K562 (cell line): Measurements from ENCODE around the gene CCDC50. TPM values are rescaled to one million over a fixed set of nuclear protein-coding genes. Genes with fewer than 3 reads are reported as not detected.

Experiments used
- ATAC-seq: fragments of 200-7000 bp; cut with Tn5 transposase; 3 replicates; pipeline ENCODE4 v1.9.1; 2020; ENCODE audit warnings: moderate library complexity
- BruUV-seq: library from RNA; stranded (reverse); fragments of 400-500 nt; replicated peaks from 2 replicates; lab custom pipeline; 2021; lab: Mats Ljungman, UMichigan
- CTCF ChIA-PET: fragments of 300-600 bp; formaldehyde crosslinking; extraction: SDS; loops from one replicate; lab custom pipeline; 2021; ENCODE audit warnings: low intra/inter-chr PET ratio; lab: Yijun Ruan, JAX
- POLR2A ChIA-PET: fragments of 300-600, 350-650 bp; sonication (Branson Sonifier 250); formaldehyde crosslinking; extraction: SDS; loops from one replicate; lab custom pipeline; 2021; ENCODE audit warnings: antibody characterized with exemption, inconsistent platforms; lab: Yijun Ruan, JAX
- DNase-seq, 4 experiments: peaks; one replicate each; pipeline versions ENCODE4 v3.0.0 to v3.0.0-alpha.2; 2011 to 2018; ENCODE audit warnings: low spot score in 3 of 4, mixed read lengths in 3 of 4; ENCODE audit errors: extremely low read depth in 1 of 4
- FAIRE-seq: peaks from 2 replicates; lab custom pipeline; 2011; peaks lifted over from hg19 to GRCh38; lab: Jason Lieb, UNC
- H2AFZ ChIP-seq: 2 replicates; pipeline ENCODE4 v1.6.0; 2011; ENCODE audit warnings: low read depth, low read length, control low read depth, inconsistent platforms
- H3K27ac ChIP-seq: fragments of 200-600 bp; 3 replicates; pipeline ENCODE4 v1.8.0; 2011; ENCODE audit warnings: low read depth, mild to moderate bottlenecking, control low read depth, inconsistent platforms, low read length, moderate library complexity, mixed read lengths; ENCODE audit errors: extremely low read depth
- H3K27me3 ChIP-seq, 2 experiments: fragments of 300-600 bp in 1 of 2; 2 replicates in 1 of 2; 3 replicates in 1 of 2; pipeline versions ENCODE4 v1.6.0 to v1.8.0; 2011; ENCODE audit warnings: inconsistent platforms in 2 of 2, low read length in 2 of 2, mild to moderate bottlenecking in 1 of 2, mixed read lengths in 1 of 2, moderate library complexity in 1 of 2; ENCODE audit not compliant: control insufficient read depth in 2 of 2, insufficient read depth in 2 of 2
- H3K36me3 ChIP-seq: fragments of 300-600 bp; 3 replicates; pipeline ENCODE4 v1.8.0; 2011; ENCODE audit warnings: mild to moderate bottlenecking, low read length, inconsistent platforms; ENCODE audit not compliant: control insufficient read depth, insufficient read depth
- H3K4me1 ChIP-seq, 2 experiments: fragments of 200-600 bp in 1 of 2; replicated peaks in 1 of 2; 2 replicates in 1 of 2; 3 replicates in 1 of 2; pipeline versions ENCODE4 v1.5.1 to v1.8.0; 2011; ENCODE audit warnings: inconsistent platforms in 2 of 2, low read length in 2 of 2, mild to moderate bottlenecking in 1 of 2, mixed read lengths in 1 of 2, moderate library complexity in 1 of 2; ENCODE audit not compliant: control insufficient read depth in 2 of 2, insufficient read depth in 2 of 2
- H3K4me2 ChIP-seq: 2 replicates; pipeline ENCODE4 v1.6.1; 2011; ENCODE audit warnings: low read length, control low read depth, inconsistent platforms, mixed read lengths; ENCODE audit not compliant: insufficient read depth
- H3K4me3 ChIP-seq: fragments of 200-600 bp; sonication (generic), shearing (Covaris generic); 2 replicates; pipeline ENCODE4 v1.5.1; 2016; ENCODE audit warnings: control low read depth, inconsistent platforms
- H3K79me2 ChIP-seq: fragments of 200-600 bp; 3 replicates; pipeline ENCODE4 v1.8.0; 2011; ENCODE audit warnings: low read length, inconsistent platforms; ENCODE audit not compliant: control insufficient read depth, insufficient read depth
- H3K9ac ChIP-seq, 2 experiments: 2 replicates each; pipeline versions ENCODE4 v1.6.0 to v1.6.1; 2011; ENCODE audit warnings: low read depth in 2 of 2, low read length in 2 of 2, control low read depth in 1 of 2, inconsistent platforms in 1 of 2, mild to moderate bottlenecking in 1 of 2, mixed read lengths in 1 of 2; ENCODE audit not compliant: insufficient read depth in 1 of 2
- H3K9me1 ChIP-seq: one replicate; pipeline ENCODE4 v1.6.0; 2011; ENCODE audit warnings: inconsistent platforms, mild to moderate bottlenecking, low read length, moderate library complexity; ENCODE audit not compliant: control insufficient read depth, insufficient read depth
- H3K9me3 ChIP-seq: replicated peaks from 2 replicates; pipeline ENCODE4 v1.5.1; 2011; ENCODE audit warnings: low read depth, low read length, inconsistent platforms; ENCODE audit not compliant: control insufficient read depth, insufficient read depth
- H4K20me1 ChIP-seq: replicated peaks from 2 replicates; pipeline ENCODE4 v1.6.1; 2011; ENCODE audit warnings: low read length, inconsistent platforms, mixed read lengths; ENCODE audit not compliant: control insufficient read depth, insufficient read depth
- GABPA ChIP-seq: fragments of 200-800 bp; sonication (Bioruptor generic); conservative IDR thresholded peaks from 2 replicates; pipeline ENCODE4 v1.6.1; 2016; ENCODE audit warnings: low read depth, missing genetic modification characterization, missing compliant biosample characterization
- GABPB2 ChIP-seq: fragments of 250-450 bp; sonication (Bioruptor Pico); conservative IDR thresholded peaks from 2 replicates; pipeline ENCODE4 v1.5.1; 2021; ENCODE audit warnings: mild to moderate bottlenecking
- HDAC8 ChIP-seq: fragments of 450-650 bp; IDR thresholded peaks from 2 replicates; pipeline ENCODE4 v1.6.1; 2016; ENCODE audit warnings: mild to moderate bottlenecking, missing genetic modification characterization, moderate library complexity, missing compliant biosample characterization
- HNRNPLL ChIP-seq: fragments of 200-400 bp; formaldehyde crosslinking; IDR thresholded peaks from 2 replicates; pipeline ENCODE4 v1.6.1; 2017; ENCODE audit warnings: low read length, low read depth, mild to moderate bottlenecking; ENCODE audit not compliant: poor library complexity, severe bottlenecking
- PURB ChIP-seq: sonication (generic); formaldehyde crosslinking; IDR thresholded peaks from 2 replicates; pipeline ENCODE4 v1.9.0; 2021; ENCODE audit warnings: low read depth, mild to moderate bottlenecking, missing genetic modification reagents
- RCOR1 ChIP-seq, 2 experiments: IDR thresholded peaks; 2 replicates each; pipeline ENCODE4 v1.6.1; 2012; ENCODE audit warnings: low read depth in 2 of 2, low read length in 2 of 2, borderline replicate concordance in 1 of 2, improper control_type of control experiment in 1 of 2
- SAFB ChIP-seq: fragments of 200-400 bp; formaldehyde crosslinking; IDR thresholded peaks from 2 replicates; pipeline ENCODE4 v1.6.1; 2017; ENCODE audit warnings: low read depth, low read length, borderline replicate concordance
- SRF ChIP-seq, 2 experiments: fragments of 250-450, 450-650 bp in 1 of 2; sonication (Bioruptor Pico) in 1 of 2; sonication (generic) in 1 of 2; formaldehyde crosslinking; IDR thresholded peaks; 2 replicates each; pipeline versions ENCODE4 v1.5.0 to v1.5.1; 2020 to 2022; ENCODE audit warnings: mild to moderate bottlenecking in 1 of 2, missing genetic modification reagents in 1 of 2
- TCF7 ChIP-seq: sonication (generic); IDR thresholded peaks from 2 replicates; pipeline ENCODE4 v1.6.1; 2016; ENCODE audit warnings: antibody characterized with exemption, borderline replicate concordance
- ZEB2 ChIP-seq: fragments of 450-650 bp; IDR thresholded peaks from 2 replicates; pipeline ENCODE4 v1.6.1; 2016
- ZNF134 ChIP-seq: fragments of 250-450 bp; sonication (Bioruptor Pico); conservative IDR thresholded peaks from 2 replicates; pipeline ENCODE4 v1.4.0; 2020
- ZNF143 ChIP-seq: sonication (generic); formaldehyde crosslinking; IDR thresholded peaks from 2 replicates; pipeline ENCODE4 v1.9.0; 2022; ENCODE audit warnings: mild to moderate bottlenecking, missing genetic modification reagents
- ZNF146 ChIP-seq: IDR thresholded peaks from one replicate; pipeline ENCODE4 v1.6.1; 2018; ENCODE audit warnings: missing compliant biosample characterization; ENCODE audit not compliant: unreplicated experiment
- ZNF239 ChIP-seq: fragments of 250-450 bp; sonication (Bioruptor Pico); IDR thresholded peaks from 2 replicates; pipeline ENCODE4 v1.4.0; 2020; ENCODE audit warnings: mild to moderate bottlenecking
- ZNF384 ChIP-seq: IDR thresholded peaks from 2 replicates; pipeline ENCODE4 v1.6.1; 2012; ENCODE audit warnings: low read depth, low read length, improper control_type of control experiment
- WGBS: fragments of 100-300 bp; shearing (Covaris generic); methylation state at CpG from one replicate; pipeline ENCODE4 v1.1.6; 2016; ENCODE audit warnings: low coverage, mixed read lengths; ENCODE audit not compliant: insufficient coverage; ENCODE audit errors: missing lambda C conversion rate; 5-methylcytosine and 5-hydroxymethylcytosine counted together
- in situ Hi-C: fragments of 300-500 bp; cut with MboI; formaldehyde crosslinking; loops from 4 replicates; pipeline ENCODE4 v1.15.0; 2018; ENCODE audit warnings: inconsistent platforms, mixed read lengths
- intact Hi-C: fragments of 100-400 bp; cut with micrococcal nuclease; formaldehyde crosslinking; loops from 2 replicates; pipeline ENCODE4 v1.14.2; 2022
- polyA plus RNA-seq, 8 experiments: library from polyadenylated mRNA; depleted of rRNA in 4 of 8; stranded (reverse) in 5 of 8; unstranded in 3 of 8; fragments of >200 nt; fragmentation: Nextera tagmentation in 2 of 8; fragmentation: Illumina TruSeq in 1 of 8; extraction: Ambion mirVana in 2 of 8; extraction: Trizol in 1 of 8; gene quantifications; 2 replicates each; pipeline versions ENCODE4 v1.2.1 to v1.2.3, GENCODE V29; 2011 to 2014; ENCODE audit warnings: inconsistent platforms in 1 of 8, missing spikeins in 1 of 8
- total RNA-seq, 7 experiments: library from RNA; depleted of rRNA in 6 of 7; stranded (reverse); fragments of >200 nt in 6 of 7; fragmentation: Illumina TruSeq in 2 of 7; extraction: Trizol in 2 of 7; gene quantifications; 2 replicates each; pipeline versions ENCODE4 v1.2.1 to v1.2.3, GENCODE V29; 2011 to 2021; ENCODE audit warnings: low replicate concordance in 1 of 7
- TF ChIP-seq, protein P1 (sequence below): fragments of 250-450 bp; sonication (Bioruptor Pico); IDR thresholded peaks from 2 replicates; pipeline ENCODE4 v1.5.0; 2022; ENCODE audit warnings: mild to moderate bottlenecking
- TF ChIP-seq, protein P2 (sequence below): IDR thresholded peaks from 2 replicates; pipeline ENCODE4 v1.6.1; 2016; ENCODE audit warnings: missing genetic modification characterization, missing compliant biosample characterization
- TF ChIP-seq, protein P3 (sequence below): fragments of 450-650 bp; IDR thresholded peaks from 2 replicates; pipeline ENCODE4 v1.6.1; 2016

The CCDC50 gene
- total and polyA plus RNA-seq, 9 of the 15 experiments (the other 6 are each of a cell fraction or from before 2014, with no cell fraction given), result 8.4 to 63.4 (median 40.4) TPM

DNA sequence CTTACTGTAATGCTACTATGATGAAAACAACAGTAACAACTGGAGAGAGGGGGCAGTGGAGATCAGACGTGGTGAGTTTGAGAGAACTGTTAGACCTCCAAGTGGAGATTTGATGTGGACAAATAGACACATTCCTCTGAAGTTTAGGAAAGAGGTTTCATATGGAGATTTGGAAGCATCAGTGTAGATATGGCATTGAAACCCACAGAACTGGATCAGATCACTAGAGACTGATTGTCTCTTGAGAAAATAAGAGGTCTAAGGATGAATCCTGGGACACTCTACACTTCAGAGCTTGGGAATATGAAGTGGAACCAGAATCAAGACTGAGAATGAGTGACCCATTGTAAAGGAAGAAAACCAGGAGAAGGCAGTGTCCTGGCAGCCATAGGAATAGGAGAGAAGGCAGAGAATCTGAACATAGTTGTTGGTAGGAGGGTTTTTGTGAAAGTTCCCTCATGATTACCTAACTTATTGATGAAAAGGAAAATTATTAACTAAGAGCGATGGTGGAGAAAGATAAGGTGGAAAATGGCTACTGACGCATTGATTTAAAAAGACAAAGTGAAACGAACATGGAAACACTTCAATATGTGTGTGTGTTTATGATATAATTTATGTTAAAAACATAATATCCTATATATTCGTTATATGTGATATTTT is 102.1 kb downstream of the CCDC50 start:
- Histone ChIP-seq H3K9me3 (no peaks in the 10 kb centered on the region), H3K4me3 (no peak overlapping the region), H3K9me1 (no peaks in the 10 kb centered on the region), H3K36me3 (peaks cover 17% of the 10 kb centered on the region), H3K9ac (no peak overlapping the region), H3K79me2 (peaks cover 94% of the 10 kb centered on the region), H3K4me1 (no peaks in the 10 kb centered on the region; a peak in 1 of 5 replicates), H3K4me2 (no peak overlapping the region), H2AFZ (no peak overlapping the region), H3K27me3 (no peaks in the 10 kb centered on the region), H4K20me1 (no peaks in the 10 kb centered on the region; the same call in 1 of the 2 replicates), H3K27ac (no peak overlapping the region)
- FAIRE-seq, result no peak
- TF ChIP-seq, protein P1, sequence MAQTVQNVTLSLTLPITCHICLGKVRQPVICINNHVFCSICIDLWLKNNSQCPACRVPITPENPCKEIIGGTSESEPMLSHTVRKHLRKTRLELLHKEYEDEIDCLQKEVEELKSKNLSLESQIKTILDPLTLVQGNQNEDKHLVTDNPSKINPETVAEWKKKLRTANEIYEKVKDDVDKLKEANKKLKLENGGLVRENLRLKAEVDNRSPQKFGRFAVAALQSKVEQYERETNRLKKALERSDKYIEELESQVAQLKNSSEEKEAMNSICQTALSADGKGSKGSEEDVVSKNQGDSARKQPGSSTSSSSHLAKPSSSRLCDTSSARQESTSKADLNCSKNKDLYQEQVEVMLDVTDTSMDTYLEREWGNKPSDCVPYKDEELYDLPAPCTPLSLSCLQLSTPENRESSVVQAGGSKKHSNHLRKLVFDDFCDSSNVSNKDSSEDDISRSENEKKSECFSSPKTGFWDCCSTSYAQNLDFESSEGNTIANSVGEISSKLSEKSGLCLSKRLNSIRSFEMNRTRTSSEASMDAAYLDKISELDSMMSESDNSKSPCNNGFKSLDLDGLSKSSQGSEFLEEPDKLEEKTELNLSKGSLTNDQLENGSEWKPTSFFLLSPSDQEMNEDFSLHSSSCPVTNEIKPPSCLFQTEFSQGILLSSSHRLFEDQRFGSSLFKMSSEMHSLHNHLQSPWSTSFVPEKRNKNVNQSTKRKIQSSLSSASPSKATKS (CRISPR knock-in tag), result no peak
- TF ChIP-seq, protein P2, sequence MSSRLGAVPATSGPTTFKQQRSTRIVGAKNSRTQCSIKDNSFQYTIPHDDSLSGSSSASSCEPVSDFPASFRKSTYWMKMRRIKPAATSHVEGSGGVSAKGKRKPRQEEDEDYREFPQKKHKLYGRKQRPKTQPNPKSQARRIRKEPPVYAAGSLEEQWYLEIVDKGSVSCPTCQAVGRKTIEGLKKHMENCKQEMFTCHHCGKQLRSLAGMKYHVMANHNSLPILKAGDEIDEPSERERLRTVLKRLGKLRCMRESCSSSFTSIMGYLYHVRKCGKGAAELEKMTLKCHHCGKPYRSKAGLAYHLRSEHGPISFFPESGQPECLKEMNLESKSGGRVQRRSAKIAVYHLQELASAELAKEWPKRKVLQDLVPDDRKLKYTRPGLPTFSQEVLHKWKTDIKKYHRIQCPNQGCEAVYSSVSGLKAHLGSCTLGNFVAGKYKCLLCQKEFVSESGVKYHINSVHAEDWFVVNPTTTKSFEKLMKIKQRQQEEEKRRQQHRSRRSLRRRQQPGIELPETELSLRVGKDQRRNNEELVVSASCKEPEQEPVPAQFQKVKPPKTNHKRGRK (tag), result no peak
- TF ChIP-seq TCF7 (no peak), SRF (CRISPR knock-in tag; IDR thresholded peaks at IDR 0.05) (no peak), HDAC8 (no peak), ZNF239 (CRISPR knock-in tag) (no peak), ZNF384 (no peak), SAFB (no peak), GABPA (no peak), RCOR1 (IDR thresholded peaks at IDR 0.05; ENCODE audit: borderline replicate concordance in 1 of 2, low read depth in 2 of 2, low read length in 2 of 2) (no peak), ZNF134 (CRISPR knock-in tag) (no peak), HNRNPLL (no peak), ZNF146 (CRISPR knock-in tag) (no peak), PURB (CRISPR knock-in tag) (no peak), ZNF143 (CRISPR knock-in tag) (no peak), ZEB2 (no peak), GABPB2 (CRISPR knock-in tag) (no peak)
- TF ChIP-seq, protein P3, sequence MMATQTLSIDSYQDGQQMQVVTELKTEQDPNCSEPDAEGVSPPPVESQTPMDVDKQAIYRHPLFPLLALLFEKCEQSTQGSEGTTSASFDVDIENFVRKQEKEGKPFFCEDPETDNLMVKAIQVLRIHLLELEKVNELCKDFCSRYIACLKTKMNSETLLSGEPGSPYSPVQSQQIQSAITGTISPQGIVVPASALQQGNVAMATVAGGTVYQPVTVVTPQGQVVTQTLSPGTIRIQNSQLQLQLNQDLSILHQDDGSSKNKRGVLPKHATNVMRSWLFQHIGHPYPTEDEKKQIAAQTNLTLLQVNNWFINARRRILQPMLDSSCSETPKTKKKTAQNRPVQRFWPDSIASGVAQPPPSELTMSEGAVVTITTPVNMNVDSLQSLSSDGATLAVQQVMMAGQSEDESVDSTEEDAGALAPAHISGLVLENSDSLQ, result no peak
- POLR2A ChIA-PET, result interaction anchor here (0.8 kb wide), 1 partner anchor 18 kb away, joined by 3 read pairs; no protein-coding TSS in a partner anchor
- WGBS, result 70% methylated on average over 5 of the region's 5 CpGs
- no peak for DNase-seq
- in situ Hi-C loops (no loop called here), intact Hi-C loops (no loop called here)
- ATAC-seq, result no peak
- no TSS peak for BruUV-seq
- CTCF ChIA-PET, result no interaction called here
